IMR-90 (cell line): ENCODE results near the gene IFFO2. TPM values are rescaled to one million over a fixed set of nuclear protein-coding genes. Genes with fewer than 3 reads are reported as not detected.

Experiments used
- ATAC-seq: fragments of 200-7000 bp; cut with Tn5 transposase; 2 replicates; pipeline ENCODE4 v1.9.1; 2020; ENCODE audit warnings: low read depth, mild to moderate bottlenecking, moderate library complexity
- BruUV-seq: library from RNA; stranded (reverse); fragments of 400-500 nt; replicated peaks from 2 replicates; lab custom pipeline; 2021; lab: Mats Ljungman, UMichigan
- CTCF ChIA-PET: fragments of 300-600 bp; formaldehyde crosslinking; extraction: SDS; loops from one replicate; lab custom pipeline; 2021; ENCODE audit warnings: antibody characterized with exemption; lab: Yijun Ruan, JAX
- POLR2A ChIA-PET: fragments of 300-600 bp; sonication (Branson Sonifier 250); formaldehyde crosslinking; loops from one replicate; lab custom pipeline; 2022; ENCODE audit warnings: antibody characterized with exemption; ENCODE audit not compliant: unreplicated experiment; lab: Charles Lee
- DNase-seq: peaks from one replicate; pipeline ENCODE4 v3.0.0; 2013
- H2AFZ ChIP-seq: replicated peaks from 2 replicates; pipeline ENCODE3; 2013; ENCODE audit warnings: low read length, mild to moderate bottlenecking; ENCODE audit not compliant: poor library complexity
- H2AK5ac ChIP-seq: 2 replicates; pipeline ENCODE4 v1.6.1; 2013; ENCODE audit warnings: low read depth, low read length, inconsistent platforms
- H2AK9ac ChIP-seq: replicated peaks from 2 replicates; pipeline ENCODE3; 2013; ENCODE audit warnings: mild to moderate bottlenecking, low read depth, low read length, moderate library complexity; ENCODE audit not compliant: poor library complexity
- H2BK120ac ChIP-seq: 2 replicates; pipeline ENCODE4 v1.6.1; 2013; ENCODE audit warnings: low read depth, low read length, inconsistent platforms
- H2BK15ac ChIP-seq: 3 replicates; pipeline ENCODE4 v1.6.1; 2013; ENCODE audit warnings: low read depth, low read length, inconsistent platforms
- H2BK20ac ChIP-seq: 2 replicates; pipeline ENCODE4 v1.6.1; 2013; ENCODE audit warnings: low read depth, mild to moderate bottlenecking, inconsistent platforms, low read length, moderate library complexity
- H2BK5ac ChIP-seq: 2 replicates; pipeline ENCODE4 v1.6.1; 2013; ENCODE audit warnings: mild to moderate bottlenecking, low read depth, low read length, inconsistent platforms; ENCODE audit not compliant: poor library complexity, severe bottlenecking
- H3K14ac ChIP-seq: replicated peaks from 2 replicates; pipeline ENCODE4 v1.6.1; 2013; ENCODE audit warnings: low read depth, low read length, inconsistent platforms
- H3K18ac ChIP-seq: 2 replicates; pipeline ENCODE4 v1.6.1; 2013; ENCODE audit warnings: low read depth, low read length, control low read depth
- H3K23ac ChIP-seq: 2 replicates; pipeline ENCODE4 v1.6.1; 2013; ENCODE audit warnings: low read depth, low read length, inconsistent platforms
- H3K27ac ChIP-seq: 2 replicates; pipeline ENCODE4 v1.5.1; 2013; ENCODE audit warnings: mild to moderate bottlenecking, control low read depth, low read length; ENCODE audit not compliant: insufficient read depth
- H3K27me3 ChIP-seq: 2 replicates; pipeline ENCODE4 v1.6.1; 2013; ENCODE audit warnings: low read length; ENCODE audit not compliant: control insufficient read depth, insufficient read depth
- H3K36me3 ChIP-seq: 2 replicates; pipeline ENCODE4 v1.6.1; 2013; ENCODE audit warnings: low read length, mixed read lengths; ENCODE audit not compliant: control insufficient read depth, insufficient read depth
- H3K4ac ChIP-seq: 2 replicates; pipeline ENCODE4 v1.6.1; 2013; ENCODE audit warnings: low read depth, low read length, inconsistent platforms
- H3K4me1 ChIP-seq: 2 replicates; pipeline ENCODE4 v1.6.1; 2013; ENCODE audit warnings: low read length, mixed read lengths; ENCODE audit not compliant: control insufficient read depth, insufficient read depth
- H3K4me2 ChIP-seq: 2 replicates; pipeline ENCODE4 v1.6.1; 2013; ENCODE audit warnings: low read depth, mild to moderate bottlenecking, control low read depth, low read length, moderate library complexity
- H3K4me3 ChIP-seq: 2 replicates; pipeline ENCODE4 v1.5.1; 2013; ENCODE audit warnings: low read depth, mild to moderate bottlenecking, control low read depth, low read length, moderate library complexity; ENCODE audit not compliant: insufficient read depth
- H3K56ac ChIP-seq: 2 replicates; pipeline ENCODE4 v1.6.1; 2013; ENCODE audit warnings: low read length, inconsistent platforms; ENCODE audit not compliant: insufficient read depth; ENCODE audit errors: extremely low read depth
- H3K79me1 ChIP-seq, 2 experiments: 2 replicates each; pipeline ENCODE4 v1.6.1; 2013; ENCODE audit warnings: low read length in 2 of 2, inconsistent platforms in 1 of 2, low read depth in 1 of 2
- H3K9ac ChIP-seq: 2 replicates; pipeline ENCODE4 v1.6.1; 2013; ENCODE audit warnings: low read depth, low read length, control low read depth
- H3K9me1 ChIP-seq: 2 replicates; pipeline ENCODE4 v1.6.1; 2013; ENCODE audit warnings: low read length, inconsistent platforms; ENCODE audit not compliant: insufficient read depth
- H3K9me3 ChIP-seq: 2 replicates; pipeline ENCODE4 v1.6.1; 2013; ENCODE audit warnings: low read length; ENCODE audit not compliant: control insufficient read depth, insufficient read depth
- H4K20me1 ChIP-seq: 2 replicates; pipeline ENCODE4 v1.6.1; 2013; ENCODE audit warnings: low read length, inconsistent platforms; ENCODE audit not compliant: insufficient read depth
- H4K5ac ChIP-seq: 2 replicates; pipeline ENCODE4 v1.6.1; 2013; ENCODE audit warnings: mild to moderate bottlenecking, low read depth, low read length, control low read depth
- H4K8ac ChIP-seq, 2 experiments: 2 replicates each; pipeline ENCODE4 v1.6.1; 2013; ENCODE audit warnings: low read depth in 2 of 2, low read length in 2 of 2, control low read depth in 1 of 2, inconsistent platforms in 1 of 2
- H4K91ac ChIP-seq: 2 replicates; pipeline ENCODE4 v1.6.1; 2013; ENCODE audit warnings: low read depth, low read length, inconsistent platforms; ENCODE audit not compliant: insufficient read depth
- BHLHE40 ChIP-seq: fragments of 150-350 bp; IDR thresholded peaks from 2 replicates; pipeline ENCODE4 v1.6.1; 2016; ENCODE audit warnings: mild to moderate bottlenecking, low read depth, low read length
- FOS ChIP-seq: fragments of 150-350 bp; IDR thresholded peaks from 2 replicates; pipeline ENCODE4 v1.6.1; 2016; ENCODE audit warnings: low read depth, low read length
- MAFK ChIP-seq: IDR thresholded peaks from 2 replicates; pipeline ENCODE4 v1.6.1; 2012; ENCODE audit warnings: low read depth, low read length, improper control_type of control experiment
- MAZ ChIP-seq: IDR thresholded peaks from 2 replicates; pipeline ENCODE4 v1.6.1; 2012; ENCODE audit warnings: low read depth, mild to moderate bottlenecking, low read length, improper control_type of control experiment, moderate library complexity, borderline replicate concordance
- MXI1 ChIP-seq: IDR thresholded peaks from 2 replicates; pipeline ENCODE4 v1.6.1; 2012; ENCODE audit warnings: low read depth, mild to moderate bottlenecking, low read length, moderate library complexity, borderline replicate concordance
- POLR2A ChIP-seq: IDR thresholded peaks from 2 replicates; pipeline ENCODE4 v1.6.1; 2012; ENCODE audit warnings: mild to moderate bottlenecking, low read depth, low read length
- RCOR1 ChIP-seq: IDR thresholded peaks from 2 replicates; pipeline ENCODE4 v1.6.1; 2012; ENCODE audit warnings: mild to moderate bottlenecking, low read length, improper control_type of control experiment; ENCODE audit not compliant: insufficient replicate concordance
- SMC3 ChIP-seq: fragments of 150-350 bp; IDR thresholded peaks from 2 replicates; pipeline ENCODE4 v1.6.1; 2016; ENCODE audit warnings: low read depth, mild to moderate bottlenecking, antibody characterized with exemption, low read length, moderate library complexity
- WGBS, 2 experiments: methylation state at CpG; one replicate each; pipeline versions ENCODE4 v1.1.5 to v1.1.7; 2013; ENCODE audit warnings: missing lambda C conversion rate in 2 of 2; ENCODE audit not compliant: insufficient read length in 1 of 2; ENCODE audit errors: extremely low coverage in 2 of 2; 5-methylcytosine and 5-hydroxymethylcytosine counted together
- dilution Hi-C: fragments of 300-500 bp; cut with HindIII; formaldehyde crosslinking; loops from one replicate; pipeline ENCODE4 v1.14.3; 2018; ENCODE audit warnings: low sequenced_read_pairs; ENCODE audit not compliant: unreplicated experiment
- in situ Hi-C: fragments of 300-500 bp; cut with MboI; formaldehyde crosslinking; loops from 3 replicates; pipeline ENCODE4 v1.14.3; 2019; ENCODE audit warnings: low sequenced_read_pairs, inconsistent platforms, mixed read lengths
- intact Hi-C: fragments of 100-400 bp; cut with micrococcal nuclease; formaldehyde crosslinking; loops from 2 replicates; pipeline ENCODE4 v1.10.0; 2022
- polyA plus RNA-seq, 3 experiments: library from polyadenylated mRNA; depleted of rRNA; stranded (reverse); fragments of >200 nt; gene quantifications; 2 replicates each; pipeline ENCODE4 v1.2.3, GENCODE V29; 2012; ENCODE audit warnings: low replicate concordance in 1 of 3
- total RNA-seq: library from RNA; depleted of rRNA; stranded (reverse); fragments of >200 nt; gene quantifications from 2 replicates; pipeline ENCODE4 v1.2.3, GENCODE V29; 2012
- TF ChIP-seq, protein P1 (sequence below): fragments of 150-350 bp; IDR thresholded peaks from 2 replicates; pipeline ENCODE4 v1.6.1; 2017; ENCODE audit warnings: mild to moderate bottlenecking, antibody characterized with exemption, low read length, low read depth

Gene IFFO2
- total and polyA plus RNA-seq, 2 of the 4 experiments (the other 2 are of a cell fraction) = 14.5 to 18.2 TPM

DNA sequence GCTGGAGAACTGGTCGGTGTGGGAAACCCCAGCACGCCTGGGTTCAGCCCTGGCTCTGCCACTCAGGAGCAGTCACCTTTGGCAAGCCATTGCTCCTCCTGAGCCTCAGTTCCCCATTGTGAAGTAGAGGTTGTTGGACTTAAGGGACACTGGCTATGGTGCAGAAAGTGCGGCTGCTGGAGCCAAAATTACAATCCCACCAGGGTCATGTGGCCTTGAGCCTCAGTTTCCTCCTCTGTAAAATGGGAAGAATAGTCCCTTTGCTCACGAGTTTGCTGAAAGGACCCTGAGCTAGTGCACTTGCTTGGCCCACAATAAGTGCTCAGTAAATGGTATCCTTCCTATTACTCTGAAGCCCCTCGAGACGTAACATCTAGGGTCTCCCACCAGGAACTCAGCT, 82.4 kb downstream of the IFFO2 start:
- H3K56ac ChIP-seq = no peak overlapping the region
- no peak overlapping the region for H3K4me3 ChIP-seq
- no peaks in the 10 kb centered on the region for H3K9me3 ChIP-seq
- in situ Hi-C loops (loop anchor here (10.0 kb wide), 1 partner anchor 279 kb away; no protein-coding TSS in a partner anchor), intact Hi-C loops (no loop called here), dilution Hi-C loops (no loop called here)
- ATAC-seq (no peak), DNase-seq (no peak)
- H2BK15ac ChIP-seq = no peak overlapping the region
- ChIA-PET POLR2A (no interaction called here), CTCF (interaction anchor here (0.6 kb wide), 1 partner anchor 37 kb away, joined by 3 read pairs; no protein-coding TSS in a partner anchor)
- no peak overlapping the region for H2BK120ac ChIP-seq
- no peak overlapping the region for H4K5ac ChIP-seq
- no peaks in the 10 kb centered on the region for H3K4me1 ChIP-seq
- H2AFZ ChIP-seq = no peak overlapping the region
- no peak overlapping the region for H3K23ac ChIP-seq
- no peak overlapping the region for H2BK5ac ChIP-seq
- no peak overlapping the region for H3K18ac ChIP-seq
- H4K20me1 ChIP-seq = no peaks in the 10 kb centered on the region
- H3K4ac ChIP-seq = no peak overlapping the region
- H2BK20ac ChIP-seq = no peak overlapping the region
- no peak overlapping the region for H4K8ac ChIP-seq
- H2AK5ac ChIP-seq = no peak overlapping the region
- H4K91ac ChIP-seq = no peak overlapping the region
- TF ChIP-seq SMC3 (no peak), BHLHE40 (no peak), MXI1 (no peak), MAFK (no peak), RCOR1 (no peak), FOS (no peak), POLR2A (no peak), MAZ (no peak)
- TF ChIP-seq, protein P1, sequence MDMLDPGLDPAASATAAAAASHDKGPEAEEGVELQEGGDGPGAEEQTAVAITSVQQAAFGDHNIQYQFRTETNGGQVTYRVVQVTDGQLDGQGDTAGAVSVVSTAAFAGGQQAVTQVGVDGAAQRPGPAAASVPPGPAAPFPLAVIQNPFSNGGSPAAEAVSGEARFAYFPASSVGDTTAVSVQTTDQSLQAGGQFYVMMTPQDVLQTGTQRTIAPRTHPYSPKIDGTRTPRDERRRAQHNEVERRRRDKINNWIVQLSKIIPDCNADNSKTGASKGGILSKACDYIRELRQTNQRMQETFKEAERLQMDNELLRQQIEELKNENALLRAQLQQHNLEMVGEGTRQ = no peak
- H3K79me1 ChIP-seq = no peaks in the 10 kb centered on the region
- no peak overlapping the region for H3K27ac ChIP-seq
- H3K9me1 ChIP-seq = no peaks in the 10 kb centered on the region
- H3K4me2 ChIP-seq = no peak overlapping the region
- H2AK9ac ChIP-seq = no peak overlapping the region
- no peaks in the 10 kb centered on the region for H3K27me3 ChIP-seq
- no TSS peak for BruUV-seq
- H3K9ac ChIP-seq = no peak overlapping the region
- H3K36me3 ChIP-seq = peaks cover 2% of the 10 kb centered on the region
- WGBS, 2 experiments = no CpG with 5 or more reads among the region's 6 CpGs
- H3K14ac ChIP-seq = no peak overlapping the region
